Endothelial cell of umbilical vein (primary cell): Measurements from ENCODE around the gene SULT2A1. TPM values are rescaled to one million over a fixed set of nuclear protein-coding genes. Genes with fewer than 3 reads are reported as not detected.

ENCODE experiments used
- BruUV-seq: library from RNA; stranded (reverse); fragments of 400-500 nt; replicated peaks from 2 replicates; lab custom pipeline; 2021; lab: Mats Ljungman, UMichigan
- CTCF ChIA-PET: fragments of 300-600, 350-600 bp; sonication (Branson Sonifier 250); formaldehyde crosslinking; loops from one replicate; lab custom pipeline; 2021; ENCODE audit warnings: antibody characterized with exemption, inconsistent platforms; lab: Charles Lee
- POLR2A ChIA-PET: fragments of 300-600, 350-600 bp; sonication (Branson Sonifier 250); formaldehyde crosslinking; loops from one replicate; lab custom pipeline; 2021; ENCODE audit warnings: antibody characterized with exemption, inconsistent platforms; lab: Charles Lee
- DNase-seq: peaks from one replicate; pipeline ENCODE4 v3.0.0-alpha.2; 2011; ENCODE audit warnings: low read depth, low spot score
- FAIRE-seq: peaks from 2 replicates; lab custom pipeline; 2011; peaks lifted over from hg19 to GRCh38; lab: Jason Lieb, UNC
- H2AFZ ChIP-seq: 2 replicates; pipeline ENCODE4 v1.6.0; 2012; ENCODE audit warnings: low read depth, low read length, control low read depth, inconsistent platforms
- H3K27ac ChIP-seq: 2 replicates; pipeline ENCODE4 v1.5.1; 2011; ENCODE audit warnings: low read depth, mild to moderate bottlenecking, control low read depth, low read length, moderate library complexity; ENCODE audit not compliant: insufficient read depth
- H3K27me3 ChIP-seq, 2 experiments: 2 replicates each; pipeline versions ENCODE4 v1.6.0 to v1.6.1; 2011; ENCODE audit warnings: low read length in 2 of 2, mixed read lengths in 1 of 2; ENCODE audit not compliant: control insufficient read depth in 2 of 2, insufficient read depth in 2 of 2
- H3K36me3 ChIP-seq, 2 experiments: 2 replicates in 1 of 2; 3 replicates in 1 of 2; pipeline ENCODE4 v1.5.1; 2011; ENCODE audit warnings: low read length in 2 of 2, mild to moderate bottlenecking in 1 of 2, moderate library complexity in 1 of 2; ENCODE audit not compliant: control insufficient read depth in 2 of 2, insufficient read depth in 2 of 2; ENCODE audit errors: extremely low read depth in 1 of 2
- H3K4me1 ChIP-seq: 3 replicates; pipeline ENCODE4 v1.5.1; 2011; ENCODE audit warnings: mild to moderate bottlenecking, low read length; ENCODE audit not compliant: control insufficient read depth, insufficient read depth; ENCODE audit errors: extremely low read depth
- H3K4me2 ChIP-seq: 2 replicates; pipeline ENCODE4 v1.6.1; 2011; ENCODE audit warnings: low read length, control low read depth, mixed read lengths; ENCODE audit not compliant: insufficient read depth
- H3K4me3 ChIP-seq, 3 experiments: fragments of 200-600 bp in 1 of 3; sonication (generic), shearing (Covaris generic) in 1 of 3; replicated peaks in 1 of 3; 2 replicates each; pipeline ENCODE4 v1.5.1; 2011 to 2016; ENCODE audit warnings: control low read depth in 3 of 3, low read length in 3 of 3, mild to moderate bottlenecking in 2 of 3, inconsistent platforms in 1 of 3, low read depth in 1 of 3, moderate library complexity in 1 of 3; ENCODE audit not compliant: insufficient read depth in 1 of 3
- H3K79me2 ChIP-seq: 2 replicates; pipeline ENCODE4 v1.6.0; 2012; ENCODE audit warnings: low read length, inconsistent platforms; ENCODE audit not compliant: control insufficient read depth, insufficient read depth
- H3K9ac ChIP-seq: replicated peaks from 2 replicates; pipeline ENCODE3; 2011; ENCODE audit warnings: low read length, control low read depth; ENCODE audit not compliant: insufficient read depth; ENCODE audit errors: extremely low read depth
- H3K9me1 ChIP-seq: replicated peaks from 3 replicates; pipeline ENCODE4 v1.6.0; 2011; ENCODE audit warnings: mild to moderate bottlenecking, low read length; ENCODE audit not compliant: control insufficient read depth, insufficient read depth; ENCODE audit errors: extremely low read depth
- H3K9me3 ChIP-seq: replicated peaks from 2 replicates; pipeline ENCODE4 v1.5.1; 2012; ENCODE audit warnings: low read length, inconsistent platforms; ENCODE audit not compliant: control insufficient read depth, insufficient read depth
- H4K20me1 ChIP-seq: replicated peaks from 2 replicates; pipeline ENCODE3; 2011; ENCODE audit warnings: mild to moderate bottlenecking, low read length; ENCODE audit not compliant: control insufficient read depth, insufficient read depth; ENCODE audit errors: extremely low read depth
- EZH2 ChIP-seq: IDR thresholded peaks from 2 replicates; pipeline ENCODE4 v1.6.1; 2012; ENCODE audit warnings: borderline replicate concordance, low read depth, mild to moderate bottlenecking, moderate library complexity, low read length, inconsistent platforms; ENCODE audit not compliant: severe bottlenecking
- FOS ChIP-seq: IDR thresholded peaks from 2 replicates; pipeline ENCODE4 v1.6.1; 2011; ENCODE audit warnings: mild to moderate bottlenecking, low read length, moderate library complexity, borderline replicate concordance; ENCODE audit not compliant: insufficient read depth
- GATA2 ChIP-seq: IDR thresholded peaks from 2 replicates; pipeline ENCODE4 v1.7.0; 2011; ENCODE audit warnings: low read depth, mild to moderate bottlenecking, moderate library complexity, mixed read lengths, low read length; ENCODE audit not compliant: insufficient read length, insufficient read depth
- JUN ChIP-seq: IDR thresholded peaks from 2 replicates; pipeline ENCODE4 v1.6.1; 2011; ENCODE audit warnings: borderline replicate concordance, low read depth; ENCODE audit not compliant: insufficient read length, insufficient read depth
- MYC ChIP-seq: IDR thresholded peaks from one replicate; pipeline ENCODE4 v1.6.1; 2011; ENCODE audit warnings: mild to moderate bottlenecking, low read depth, low read length
- POLR2A ChIP-seq: IDR thresholded peaks from 2 replicates; pipeline ENCODE4 v1.6.1; 2012; ENCODE audit warnings: low read depth, mild to moderate bottlenecking, control low read depth, low read length
- POLR2AphosphoS5 ChIP-seq: IDR thresholded peaks from 2 replicates; pipeline ENCODE4 v1.6.1; 2012; ENCODE audit warnings: low read depth, mild to moderate bottlenecking, control low read depth, low read length, moderate library complexity; ENCODE audit not compliant: insufficient read depth
- dilution Hi-C: fragments of 300-500 bp; cut with MboI; formaldehyde crosslinking; loops from one replicate; pipeline ENCODE4 v1.15.0; 2019; ENCODE audit warnings: low sequenced_read_pairs; ENCODE audit not compliant: extremely low pct_ligation_motif_present
- intact Hi-C: fragments of 100-400 bp; cut with micrococcal nuclease; formaldehyde crosslinking; loops from one replicate; pipeline ENCODE4 v1.10.0; 2022
- polyA plus RNA-seq, 4 experiments: library from polyadenylated mRNA; depleted of rRNA in 3 of 4; stranded (reverse) in 3 of 4; unstranded in 1 of 4; fragments of >200 nt; gene quantifications; 2 replicates each; pipeline versions ENCODE4 v1.2.1 to v1.2.3, GENCODE V29; 2011 to 2012; ENCODE audit warnings: missing spikeins in 1 of 4
- total RNA-seq: library from RNA; stranded (reverse); gene quantifications from 2 replicates; pipeline ENCODE4 v1.2.3, GENCODE V29; 2021
- TF ChIP-seq, protein P1 (sequence below), 2 donors: IDR thresholded peaks; 1 replicate in 1 of 2; 2 replicates in 1 of 2; pipeline ENCODE4 v1.5.1; 2011; ENCODE audit warnings: low read length in 2 of 2, mild to moderate bottlenecking in 2 of 2, moderate library complexity in 2 of 2, control low read depth in 1 of 2, inconsistent platforms in 1 of 2, low read depth in 1 of 2; ENCODE audit not compliant: insufficient read depth in 1 of 2; ENCODE audit errors: extremely low read depth in 1 of 2
- TF ChIP-seq, protein P2 (sequence below): IDR thresholded peaks from 2 replicates; pipeline ENCODE4 v1.6.1; 2011; ENCODE audit not compliant: insufficient read depth, insufficient read length

Gene SULT2A1
- total and polyA plus RNA-seq, 2 donors (not counting 3 experiments of a cell fraction or from before 2014, with no cell fraction given) = not detected

DNA sequence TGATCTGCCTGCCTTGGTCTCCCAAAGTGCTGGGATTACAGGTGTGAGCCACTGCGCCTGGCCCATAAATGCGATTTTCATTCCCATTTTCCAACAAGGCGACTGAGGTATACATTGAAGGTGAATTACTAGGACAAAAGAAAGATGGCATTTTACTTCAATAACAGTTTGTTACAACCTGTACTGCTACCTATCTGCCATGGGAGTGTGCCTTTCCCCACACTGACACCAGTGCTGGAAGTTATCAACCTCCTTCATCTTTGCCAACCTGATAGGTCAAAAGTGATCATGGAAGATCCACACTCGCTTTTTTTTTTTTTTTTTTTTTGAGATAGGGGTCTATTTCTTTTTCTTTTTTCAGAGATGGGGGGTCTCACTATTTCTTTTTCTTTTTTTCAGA, 53.4 kb downstream of the SULT2A1 start:
- DNase-seq = no peak
- BruUV-seq = no TSS peak

More for the DNA sequence above, 53.4 kb downstream of the SULT2A1 start:
- Histone ChIP-seq H4K20me1 (no peaks in the 10 kb centered on the region), H3K27me3 (no peaks in the 10 kb centered on the region), H2AFZ (no peak overlapping the region), H3K27ac (no peak overlapping the region), H3K4me1 (no peaks in the 10 kb centered on the region), H3K9me1 (no peaks in the 10 kb centered on the region), H3K4me2 (no peak overlapping the region), H3K4me3 (no peak overlapping the region), H3K9me3 (no peaks in the 10 kb centered on the region), H3K36me3 (no peaks in the 10 kb centered on the region), H3K79me2 (no peaks in the 10 kb centered on the region), H3K9ac (no peak overlapping the region)
- ChIA-PET CTCF (no interaction called here), POLR2A (no interaction called here)
- FAIRE-seq = no peak
- intact Hi-C loops = no loop called here
- dilution Hi-C loops = no loop called here
- TF ChIP-seq, protein P1, sequence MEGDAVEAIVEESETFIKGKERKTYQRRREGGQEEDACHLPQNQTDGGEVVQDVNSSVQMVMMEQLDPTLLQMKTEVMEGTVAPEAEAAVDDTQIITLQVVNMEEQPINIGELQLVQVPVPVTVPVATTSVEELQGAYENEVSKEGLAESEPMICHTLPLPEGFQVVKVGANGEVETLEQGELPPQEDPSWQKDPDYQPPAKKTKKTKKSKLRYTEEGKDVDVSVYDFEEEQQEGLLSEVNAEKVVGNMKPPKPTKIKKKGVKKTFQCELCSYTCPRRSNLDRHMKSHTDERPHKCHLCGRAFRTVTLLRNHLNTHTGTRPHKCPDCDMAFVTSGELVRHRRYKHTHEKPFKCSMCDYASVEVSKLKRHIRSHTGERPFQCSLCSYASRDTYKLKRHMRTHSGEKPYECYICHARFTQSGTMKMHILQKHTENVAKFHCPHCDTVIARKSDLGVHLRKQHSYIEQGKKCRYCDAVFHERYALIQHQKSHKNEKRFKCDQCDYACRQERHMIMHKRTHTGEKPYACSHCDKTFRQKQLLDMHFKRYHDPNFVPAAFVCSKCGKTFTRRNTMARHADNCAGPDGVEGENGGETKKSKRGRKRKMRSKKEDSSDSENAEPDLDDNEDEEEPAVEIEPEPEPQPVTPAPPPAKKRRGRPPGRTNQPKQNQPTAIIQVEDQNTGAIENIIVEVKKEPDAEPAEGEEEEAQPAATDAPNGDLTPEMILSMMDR (IDR thresholded peaks at IDR 0.05; ENCODE audit: extremely low read depth in 1 of 2, insufficient read depth in 1 of 2, low read depth in 1 of 2, low read length in 2 of 2) = no peak
- TF ChIP-seq, protein P2, sequence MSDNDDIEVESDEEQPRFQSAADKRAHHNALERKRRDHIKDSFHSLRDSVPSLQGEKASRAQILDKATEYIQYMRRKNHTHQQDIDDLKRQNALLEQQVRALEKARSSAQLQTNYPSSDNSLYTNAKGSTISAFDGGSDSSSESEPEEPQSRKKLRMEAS = no peak
- TF ChIP-seq MYC (no peak), EZH2 (no peak), GATA2 (no peak), POLR2A (no peak), FOS (no peak), POLR2AphosphoS5 (no peak), JUN (no peak)
